Activated naive CD8-positive, alpha-beta T cell treated with anti-CD3 and anti-CD28 coated beads, Interleukin-2, amount 50 U/mL, for 16 hours (primary cell): ENCODE results near the gene FAM217B.

Experiments used
- DNase-seq: peaks from one replicate; pipeline ENCODE4 v3.0.0-alpha.2; 2020; ENCODE audit warnings: low read depth, low spot score

The FAM217B gene, protein sequence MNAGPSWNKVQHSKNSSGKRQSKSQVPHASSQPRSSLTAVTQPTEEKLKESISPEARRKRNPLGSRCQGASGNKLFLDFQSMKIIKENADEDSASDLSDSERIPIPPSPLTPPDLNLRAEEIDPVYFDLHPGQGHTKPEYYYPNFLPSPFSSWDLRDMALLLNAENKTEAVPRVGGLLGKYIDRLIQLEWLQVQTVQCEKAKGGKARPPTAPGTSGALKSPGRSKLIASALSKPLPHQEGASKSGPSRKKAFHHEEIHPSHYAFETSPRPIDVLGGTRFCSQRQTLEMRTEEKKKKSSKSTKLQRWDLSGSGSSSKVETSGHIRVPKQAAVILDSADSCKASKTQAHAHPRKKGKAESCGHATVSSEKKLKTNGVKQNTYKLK

GRCh38 chr20:59940129-59940955, at the start of gene FAM217B, which contains the start of gene PPP1R3D:
FAM217B (plus strand) TSS chr20:59940389; CDS start chr20:59943944, 3,555 bp downstream.
PPP1R3D (minus strand) TSS chr20:59940305; CDS start chr20:59939931, 374 bp downstream.
- DNase-seq: peak; percentile 73

DNA sequence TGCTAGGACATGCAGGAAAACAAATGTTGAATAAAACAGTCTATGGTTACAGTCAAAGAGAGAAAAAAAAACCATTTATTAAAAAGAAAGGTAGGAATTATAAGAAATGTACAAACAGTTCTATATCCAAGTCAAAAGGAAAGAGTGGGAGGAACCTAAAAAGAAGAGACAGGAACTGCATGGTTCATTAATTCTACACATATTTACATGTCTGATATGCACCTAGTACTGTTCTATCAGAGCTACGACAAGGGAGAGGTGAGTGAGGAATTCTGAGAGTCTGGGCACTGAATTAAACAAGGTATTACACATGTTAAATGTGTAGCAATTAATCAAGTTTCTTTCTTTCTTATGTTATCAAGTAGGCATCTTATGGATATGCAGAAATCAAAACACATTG, 48.6 kb upstream of the FAM217B start:
- DNase-seq: no peak

GRCh38 chr20:59895908-59896307, 44.3 kb upstream of the FAM217B start:
- DNase-seq: no peak

DNA sequence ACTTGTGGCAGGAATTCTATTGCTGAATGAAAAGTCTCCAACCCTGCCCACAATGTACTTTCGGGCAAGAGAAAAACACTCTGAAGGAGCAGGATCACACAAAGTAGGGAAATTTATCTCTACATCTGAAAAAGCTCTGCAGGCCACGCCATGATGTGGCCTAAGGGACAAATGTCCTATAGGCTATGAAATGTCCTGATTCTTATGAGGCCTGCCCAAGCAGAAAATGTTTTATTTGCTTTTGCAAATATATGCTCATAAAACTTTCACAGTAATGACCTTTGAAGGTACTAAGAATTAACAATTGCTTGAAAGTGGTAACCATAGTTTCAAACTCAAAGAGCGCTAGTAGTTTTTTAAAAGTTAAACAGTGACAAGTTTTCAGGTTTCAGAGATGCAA, 37.7 kb upstream of the FAM217B start:
- DNase-seq: no peak

DNA sequence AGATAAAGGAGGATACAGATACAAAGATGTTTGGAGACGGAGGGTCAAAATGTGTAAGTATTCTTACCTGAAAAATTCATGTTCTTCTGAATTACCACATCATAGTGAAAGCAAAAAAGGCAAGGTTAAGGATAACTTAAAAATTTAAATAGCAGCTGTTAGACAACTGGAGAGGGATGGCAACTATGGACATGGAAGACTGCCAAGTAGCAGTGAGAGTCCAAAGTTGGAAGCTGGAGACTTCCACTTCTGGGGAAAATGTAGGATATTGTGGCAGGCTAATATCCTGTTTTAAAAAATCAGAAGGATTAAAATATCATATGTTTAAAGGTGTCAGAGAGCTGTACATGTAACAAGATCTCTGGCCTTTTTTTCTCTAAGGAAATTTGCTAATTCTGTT, 36.6 kb upstream of the FAM217B start:
- DNase-seq: no peak

DNA sequence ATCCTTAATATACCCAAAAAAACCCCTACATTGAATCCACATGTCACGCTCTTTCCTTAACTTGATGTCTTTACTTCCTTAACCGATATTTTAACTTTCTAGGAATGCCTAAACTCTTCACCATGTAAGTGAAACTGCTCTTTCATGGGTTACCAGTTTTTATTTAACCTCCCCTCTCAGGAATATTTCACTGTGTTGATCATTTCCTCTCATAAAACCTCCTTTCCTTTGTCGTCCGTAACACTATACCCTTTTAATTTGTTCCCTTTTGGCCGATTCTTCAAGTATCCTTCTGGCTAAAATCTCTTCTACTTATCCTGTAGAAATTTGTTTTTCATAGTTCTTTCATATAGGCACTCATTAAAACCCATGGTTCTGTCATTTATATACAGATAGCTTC, 31.3 kb upstream of the FAM217B start:
- no peak for DNase-seq

- no peak for DNase-seq
Observed at GRCh38 chr20:59911041-59911440, 29.1 kb upstream of the FAM217B start.

DNA sequence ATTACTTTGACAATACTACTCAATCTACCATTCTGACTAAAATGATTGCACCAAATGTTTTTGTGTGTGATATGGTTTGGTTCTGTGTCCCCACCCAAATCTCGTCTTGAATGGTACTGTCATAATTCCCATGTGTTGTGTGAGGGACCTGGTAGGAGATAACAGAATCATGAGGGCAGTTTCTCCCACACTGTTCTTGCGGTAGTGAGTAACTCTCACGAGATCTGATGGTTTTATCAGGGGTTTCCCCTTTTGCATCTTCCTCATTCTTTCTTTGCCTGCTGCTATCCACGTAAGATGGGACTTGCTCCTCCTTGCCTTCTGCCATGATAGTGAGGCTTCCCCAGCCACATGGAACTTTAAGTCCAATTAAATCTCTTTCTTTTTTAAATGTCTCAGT, 27.6 kb upstream of the FAM217B start:
- no peak for DNase-seq

GRCh38 chr20:59920944-59921343, 19.2 kb upstream of the FAM217B start:
- no peak for DNase-seq

DNA sequence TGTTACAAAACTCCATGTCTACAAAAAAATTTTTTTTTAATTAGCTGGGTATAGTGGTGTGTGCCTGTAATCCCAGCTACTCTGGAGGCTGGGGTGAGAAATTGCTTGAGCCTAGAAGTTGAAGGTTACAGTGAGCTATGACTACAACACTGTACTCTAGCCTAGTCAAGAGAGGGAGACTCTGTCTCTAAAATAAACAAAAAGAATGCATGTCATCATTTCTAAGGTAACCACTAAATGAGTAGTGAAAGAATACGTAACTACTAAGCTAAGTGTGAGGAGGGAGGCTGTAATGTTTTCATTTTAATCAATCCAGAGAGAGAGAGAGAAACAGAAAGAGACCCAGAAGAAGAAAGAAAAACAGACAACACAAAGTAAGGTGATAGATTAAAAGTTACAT, 16.7 kb upstream of the FAM217B start:
- DNase-seq: no peak

- no peak for DNase-seq
Observed at GRCh38 chr20:59925359-59925758, 14.8 kb upstream of the FAM217B start.

DNA sequence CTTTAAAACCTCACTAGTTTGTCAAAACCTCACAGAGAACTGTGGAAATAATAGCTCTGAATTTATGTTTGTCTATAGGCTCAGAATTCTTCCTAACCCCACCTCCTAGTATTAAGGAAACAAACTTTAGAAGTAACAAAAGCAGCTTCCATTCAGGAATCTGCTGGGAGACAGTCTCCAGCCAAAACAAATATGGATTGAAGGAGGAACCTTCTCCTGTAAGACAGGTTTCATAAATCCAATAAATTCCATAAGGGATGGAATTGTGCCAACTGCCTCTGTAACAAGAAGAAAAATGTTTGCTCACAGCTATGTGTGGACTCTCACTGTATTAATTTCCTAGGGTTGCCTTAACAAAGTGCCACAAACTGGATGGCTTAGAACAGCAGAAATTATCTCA, 14.3 kb upstream of the FAM217B start:
- DNase-seq: no peak

DNA sequence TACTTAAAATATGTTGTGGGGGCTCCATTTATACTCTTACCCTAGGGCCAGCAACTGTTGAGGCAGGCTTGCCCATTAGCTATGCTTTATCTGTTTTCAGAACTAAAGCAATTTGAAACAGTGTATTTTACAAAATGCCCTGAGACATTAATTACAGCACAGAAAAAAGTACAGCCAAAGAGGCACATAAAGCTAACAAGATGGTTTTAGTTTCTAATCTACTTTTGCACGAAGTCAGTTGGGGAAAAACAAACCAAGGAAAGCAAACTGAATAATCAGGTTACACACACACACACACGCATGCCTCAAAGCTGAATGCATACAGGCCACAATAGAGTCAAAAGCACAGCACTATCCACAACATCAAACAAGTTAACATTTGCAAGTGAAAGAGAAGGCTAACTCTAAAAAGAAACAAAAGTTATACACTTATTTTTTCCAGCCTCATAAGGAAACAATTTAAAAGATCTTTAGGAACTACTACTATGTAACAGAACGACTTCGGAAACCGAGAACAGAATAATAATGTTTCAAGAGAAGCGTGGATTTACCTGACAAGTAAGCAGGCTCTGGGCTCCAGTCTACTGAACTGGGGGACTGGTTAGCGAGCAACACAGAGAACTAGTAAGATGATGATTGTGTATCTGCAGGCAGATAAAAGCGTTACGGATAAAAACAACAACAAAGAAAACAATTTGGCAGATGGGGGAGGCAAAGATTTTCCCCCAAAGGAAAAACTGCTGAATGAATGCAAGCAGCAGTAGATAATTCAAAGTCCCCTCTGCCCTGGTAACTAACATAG, 8.5 kb upstream of the FAM217B start:
- DNase-seq: no peak

- no peak for DNase-seq
Observed at GRCh38 chr20:59932616-59933295, 7.4 kb upstream of the FAM217B start.

DNA sequence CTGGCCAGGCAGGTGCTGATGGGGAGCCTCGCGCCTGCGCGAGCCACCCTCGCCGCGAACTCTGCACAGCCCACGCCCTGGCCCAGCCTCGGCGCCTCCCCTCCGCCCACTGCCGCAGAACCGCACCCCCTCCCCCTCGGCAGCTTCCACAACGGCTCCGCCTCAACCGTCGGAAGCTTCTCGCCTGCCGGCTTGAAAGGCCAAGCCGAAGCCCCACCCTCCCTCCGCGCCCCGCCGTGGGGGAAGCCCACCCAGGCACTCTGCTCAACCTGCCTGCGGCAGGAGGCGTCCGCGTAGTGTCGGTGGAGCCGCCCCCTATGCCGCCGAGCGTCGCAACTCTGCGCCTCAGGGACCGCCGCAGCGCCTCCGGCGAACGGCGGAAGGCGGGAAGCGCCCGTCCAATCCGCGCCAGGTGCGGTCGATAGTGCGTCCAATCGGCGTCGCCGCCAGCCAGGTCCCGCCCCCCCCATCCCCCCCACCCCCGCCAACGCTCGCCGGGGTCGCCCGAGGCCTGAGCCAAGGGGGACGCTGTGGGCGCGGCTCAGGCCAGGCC, 6.8 kb upstream of the FAM217B start, which contains the start of gene SYCP2:
SYCP2 (minus strand) TSS at position 342 of the 553 bp plus-strand sequence. CDS start 11,224 bp downstream, outside the sequence.
- no peak for DNase-seq

DNA sequence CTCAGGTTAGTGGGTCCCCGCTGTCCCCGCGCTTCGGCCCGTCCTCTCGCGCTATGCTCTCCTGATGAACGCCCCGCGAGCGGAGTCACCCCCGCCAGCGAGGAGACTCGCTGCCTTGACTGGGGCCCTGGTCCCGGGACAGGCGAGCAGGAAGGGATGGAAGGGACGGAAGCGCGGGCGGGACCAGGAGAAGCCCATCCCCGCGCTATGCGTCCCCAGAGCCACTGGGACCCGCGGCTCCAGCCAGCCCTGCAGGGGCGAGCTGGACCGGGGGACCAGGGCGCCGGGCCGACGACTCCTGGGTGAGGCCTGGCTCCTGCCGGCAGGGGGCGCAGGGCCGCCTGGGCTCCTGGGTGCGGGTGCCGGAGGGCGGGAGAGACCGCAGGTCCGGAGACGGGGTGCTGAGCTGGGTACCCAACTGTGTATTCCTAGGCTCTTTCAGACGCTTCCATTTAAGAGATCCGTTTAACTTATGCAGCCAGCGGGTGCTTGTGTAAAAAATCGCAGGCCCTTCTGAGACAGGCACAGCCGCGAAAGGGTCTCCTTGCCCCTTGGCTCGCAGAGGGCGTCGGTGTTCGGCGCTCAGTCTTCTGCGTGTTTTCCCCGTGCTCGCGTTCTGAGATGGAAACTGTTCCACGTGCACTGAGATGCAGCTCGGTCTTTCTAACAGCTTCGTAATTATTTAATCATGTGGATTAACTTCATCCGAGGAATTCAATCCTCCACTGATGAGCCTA, 6.2 kb upstream of the FAM217B start:
- DNase-seq: peak; percentile 56

GRCh38 chr20:59935457-59936185, 4.6 kb upstream of the FAM217B start:
- DNase-seq: no peak

GRCh38 chr20:59936409-59936808, 3.8 kb upstream of the FAM217B start:
- DNase-seq: no peak

DNA sequence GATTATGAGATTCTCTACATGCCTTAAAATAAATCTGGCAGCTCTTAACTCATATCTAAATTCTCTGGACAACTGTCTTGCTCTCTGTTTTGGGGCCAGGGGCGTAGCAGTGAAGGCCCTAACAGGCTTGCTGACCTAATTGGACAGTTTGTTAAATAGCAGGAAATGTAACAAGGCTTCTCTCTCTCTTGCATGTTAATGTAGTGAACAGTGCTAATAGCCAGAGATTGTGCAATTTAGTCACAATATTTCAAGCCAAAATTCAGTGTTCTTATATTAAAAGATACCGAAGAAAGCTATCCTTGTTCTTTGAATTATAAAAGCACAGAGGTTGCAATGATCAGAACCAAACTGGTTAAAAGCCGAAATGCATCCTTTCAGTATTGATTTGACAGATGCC, 3.0 kb upstream of the FAM217B start:
- no peak for DNase-seq

- DNase-seq: no peak
Observed at GRCh38 chr20:59938221-59938620, 2.0 kb upstream of the FAM217B start.
